Activated CD4-positive, CD25-positive, alpha-beta regulatory T cell treated with anti-CD3 and anti-CD28 coated beads, Interleukin-2, amount 50 U/mL, for 72 hours (primary cell): Measurements from ENCODE around the gene HBG1.
"Not testable (repeated sequence)": the region's sequence is repeated elsewhere in the genome, so short reads cannot be mapped to it uniquely, and the experiment has no call there.

Experiments used
- DNase-seq: peaks from one replicate; pipeline ENCODE4 v3.0.0; 2021

HBG1 gene

GRCh38 chr11:5276697-5277096, 27.0 kb upstream of the HBG1 start:
- DNase-seq = no peak

GRCh38 chr11:5275369-5276110, 25.9 kb upstream of the HBG1 start:
- DNase-seq = no peak

DNA sequence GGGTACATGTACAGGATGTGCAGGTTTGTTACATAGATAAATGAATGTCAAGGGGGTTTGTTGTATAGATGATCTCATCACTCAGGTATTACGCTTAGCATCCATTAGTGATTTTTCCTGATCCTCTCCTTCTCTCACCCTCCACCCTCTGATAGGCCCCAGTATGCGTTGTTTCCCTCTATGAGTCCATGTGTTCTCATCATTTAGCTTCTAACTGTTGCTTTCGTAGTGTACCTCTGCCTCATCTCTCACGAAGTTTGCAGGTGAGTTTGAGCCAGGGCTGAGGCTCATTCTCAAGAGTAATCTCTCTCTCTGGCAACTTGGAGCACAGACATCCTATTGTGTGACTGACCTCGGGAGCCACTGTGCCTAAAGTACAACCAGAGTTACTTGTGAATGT, 24.7 kb upstream of the HBG1 start:
- no peak for DNase-seq

- DNase-seq = no peak
Observed at GRCh38 chr11:5272395-5273017, 22.8 kb upstream of the HBG1 start.

DNA sequence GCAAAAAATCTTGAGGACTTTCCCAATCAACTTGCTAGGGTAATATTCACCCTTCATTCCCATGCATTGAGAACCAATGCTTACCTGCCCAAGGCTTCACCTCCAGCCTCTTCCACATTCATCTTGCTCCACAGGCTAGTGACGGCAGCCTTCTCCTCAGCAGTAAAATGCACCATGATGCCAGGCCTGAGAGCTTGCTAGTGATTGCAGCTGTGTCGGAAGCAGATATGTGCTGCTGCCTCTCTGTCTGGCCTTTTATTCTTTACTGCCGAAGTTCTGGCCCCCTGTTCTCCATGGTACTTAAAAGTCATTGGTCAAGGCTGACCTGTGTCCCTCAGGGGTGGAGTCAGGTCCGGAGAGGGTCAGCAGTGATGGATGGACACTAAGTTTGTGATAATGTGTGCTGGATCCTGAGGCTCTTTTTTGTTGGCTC, 20.1 kb upstream of the HBG1 start, which contains the start of gene HBE1:
Gene HBE1, minus strand, starts transcription at position 231 of the 433 bp plus-strand sequence. Its CDS starts 55 bp downstream, at position 176.
- DNase-seq = no peak

DNA sequence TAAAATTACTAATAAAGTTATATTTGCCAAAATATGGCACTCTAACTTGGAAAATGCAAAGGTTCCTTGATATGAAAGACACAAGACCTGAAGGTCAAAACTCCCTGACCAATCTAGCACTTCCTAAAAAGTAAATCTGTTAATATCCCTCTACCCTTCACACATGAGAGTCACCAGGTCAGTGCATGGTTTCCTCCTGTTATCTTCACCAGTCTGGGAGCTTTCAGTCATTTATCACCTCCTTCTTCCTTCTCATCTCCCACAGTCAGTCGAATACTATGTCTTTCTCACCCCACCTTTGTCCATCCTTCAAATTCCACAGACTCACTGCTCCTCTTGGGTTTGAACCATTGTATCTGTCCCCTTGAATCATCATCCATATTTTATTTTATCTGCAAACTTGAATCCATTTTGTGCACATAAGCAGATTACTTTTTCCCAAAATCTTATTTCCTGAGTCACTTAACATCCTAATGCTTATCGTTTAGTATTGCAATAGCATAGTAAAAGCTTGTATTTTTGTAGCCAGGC, 17.4 kb upstream of the HBG1 start:
- DNase-seq = no peak

GRCh38 chr11:5266609-5267008, 17.0 kb upstream of the HBG1 start:
- DNase-seq = no peak

DNA sequence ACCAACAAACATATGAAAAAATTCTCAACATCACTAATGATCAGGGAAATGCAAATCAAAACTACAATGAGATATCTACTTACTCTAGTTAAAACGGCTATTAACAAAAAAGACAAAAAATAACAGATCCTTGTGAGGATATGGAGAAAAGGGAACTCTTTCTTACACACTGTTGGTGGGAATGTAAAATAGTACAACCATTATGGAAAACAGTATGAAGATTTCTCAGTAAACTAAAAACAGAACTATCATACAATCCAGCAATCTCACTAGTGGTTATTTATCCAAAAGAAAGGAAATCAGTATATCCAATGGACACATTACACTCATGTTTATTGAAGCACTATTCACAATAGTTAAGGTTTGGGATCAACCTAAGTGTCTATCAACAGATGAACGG, 16.2 kb upstream of the HBG1 start:
- no peak for DNase-seq

GRCh38 chr11:5258543-5259262, 9.0 kb upstream of the HBG1 start:
- no peak for DNase-seq

- DNase-seq = no peak
Observed at GRCh38 chr11:5257296-5257695, 7.6 kb upstream of the HBG1 start.

DNA sequence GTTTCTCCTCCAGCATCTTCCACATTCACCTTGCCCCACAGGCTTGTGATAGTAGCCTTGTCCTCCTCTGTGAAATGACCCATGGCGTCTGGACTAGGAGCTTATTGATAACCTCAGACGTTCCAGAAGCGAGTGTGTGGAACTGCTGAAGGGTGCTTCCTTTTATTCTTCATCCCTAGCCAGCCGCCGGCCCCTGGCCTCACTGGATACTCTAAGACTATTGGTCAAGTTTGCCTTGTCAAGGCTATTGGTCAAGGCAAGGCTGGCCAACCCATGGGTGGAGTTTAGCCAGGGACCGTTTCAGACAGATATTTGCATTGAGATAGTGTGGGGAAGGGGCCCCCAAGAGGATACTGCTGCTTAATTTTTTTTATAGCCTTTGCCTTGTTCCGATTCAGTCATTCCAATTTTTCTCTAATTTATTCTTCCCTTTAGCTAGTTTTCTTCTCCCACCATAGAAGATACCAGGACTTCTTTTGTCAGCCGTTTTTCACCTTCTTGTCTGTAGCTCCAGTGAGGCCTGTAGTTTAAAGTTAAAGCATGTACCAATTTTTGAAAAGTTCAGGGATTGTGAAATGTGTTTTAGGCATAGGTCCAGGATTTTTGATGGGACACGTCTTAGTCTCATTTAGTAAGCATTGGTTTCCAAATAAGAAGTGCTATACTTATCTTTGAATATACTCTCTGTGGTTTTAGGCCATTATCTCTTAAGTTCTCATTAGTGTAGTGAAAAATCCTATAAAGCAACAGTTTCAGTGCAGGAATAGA, 5.2 kb upstream of the HBG1 start, which contains the start of gene HBG2:
Gene HBG2, minus strand, starts transcription at position 136 of the 768 bp plus-strand sequence. Its CDS starts 53 bp downstream, at position 83.
- not testable (repeated sequence) for DNase-seq

- not testable (repeated sequence) for DNase-seq
Observed at GRCh38 chr11:5254023-5254422, 4.4 kb upstream of the HBG1 start.

GRCh38 chr11:5253440-5253839, 3.8 kb upstream of the HBG1 start:
- DNase-seq = not testable (repeated sequence)

DNA sequence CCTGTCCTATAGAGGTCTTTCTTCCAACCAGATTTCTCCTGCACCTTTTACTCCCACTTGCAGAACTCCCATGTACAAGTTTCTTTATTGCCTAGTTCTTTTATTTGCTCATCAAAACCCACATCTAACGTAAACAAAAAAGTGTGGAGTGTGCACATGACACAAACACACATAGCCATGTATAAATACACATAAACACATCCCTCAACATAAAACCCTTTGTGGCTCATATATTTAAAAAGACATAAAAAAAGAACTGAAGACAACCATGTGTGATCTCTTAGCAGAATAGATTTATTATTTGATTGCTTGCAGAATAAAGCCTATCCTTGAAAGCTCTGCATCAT, 3.2 kb upstream of the HBG1 start:
- no peak for DNase-seq

GRCh38 chr11:5252192-5252918, 2.7 kb upstream of the HBG1 start:
- DNase-seq = no peak

GRCh38 chr11:5251746-5252145, 2.1 kb upstream of the HBG1 start:
- no peak for DNase-seq

DNA sequence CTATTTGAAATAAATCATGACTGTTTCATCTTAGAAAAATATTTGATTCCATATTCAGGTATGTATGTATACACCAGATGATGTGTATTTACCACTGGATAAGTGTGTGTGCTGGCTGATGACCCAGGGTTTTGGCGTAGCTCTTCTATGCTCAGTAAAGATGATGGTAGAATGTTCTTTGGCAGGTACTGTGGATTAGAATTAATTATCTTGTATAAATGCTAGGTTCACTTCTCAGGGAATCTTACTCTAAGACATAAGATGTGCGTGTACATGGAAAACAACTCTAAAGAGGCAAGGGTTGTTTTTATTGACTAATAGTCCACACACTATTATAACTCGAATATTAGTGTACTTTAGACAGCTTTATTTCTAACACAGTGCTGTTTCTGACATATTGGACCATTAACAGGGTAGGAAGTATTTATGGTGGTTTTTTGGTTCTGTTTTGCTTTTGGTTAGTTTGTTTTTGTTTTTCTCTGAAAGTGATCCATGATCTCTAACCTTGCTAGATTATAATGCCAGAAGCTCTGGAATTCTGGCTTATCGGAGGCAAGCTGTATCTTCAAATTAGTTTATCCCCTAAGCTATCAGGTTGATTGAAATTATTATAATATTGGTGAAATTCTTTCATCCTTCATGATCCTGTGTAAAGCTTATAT, 1.0 kb upstream of the HBG1 start:
- DNase-seq = no peak

GRCh38 chr11:5248498-5248897, 1.2 kb downstream of the HBG1 start:
- not testable (repeated sequence) for DNase-seq

GRCh38 chr11:5247472-5248192, 2.0 kb downstream of the HBG1 start:
- no peak for DNase-seq

DNA sequence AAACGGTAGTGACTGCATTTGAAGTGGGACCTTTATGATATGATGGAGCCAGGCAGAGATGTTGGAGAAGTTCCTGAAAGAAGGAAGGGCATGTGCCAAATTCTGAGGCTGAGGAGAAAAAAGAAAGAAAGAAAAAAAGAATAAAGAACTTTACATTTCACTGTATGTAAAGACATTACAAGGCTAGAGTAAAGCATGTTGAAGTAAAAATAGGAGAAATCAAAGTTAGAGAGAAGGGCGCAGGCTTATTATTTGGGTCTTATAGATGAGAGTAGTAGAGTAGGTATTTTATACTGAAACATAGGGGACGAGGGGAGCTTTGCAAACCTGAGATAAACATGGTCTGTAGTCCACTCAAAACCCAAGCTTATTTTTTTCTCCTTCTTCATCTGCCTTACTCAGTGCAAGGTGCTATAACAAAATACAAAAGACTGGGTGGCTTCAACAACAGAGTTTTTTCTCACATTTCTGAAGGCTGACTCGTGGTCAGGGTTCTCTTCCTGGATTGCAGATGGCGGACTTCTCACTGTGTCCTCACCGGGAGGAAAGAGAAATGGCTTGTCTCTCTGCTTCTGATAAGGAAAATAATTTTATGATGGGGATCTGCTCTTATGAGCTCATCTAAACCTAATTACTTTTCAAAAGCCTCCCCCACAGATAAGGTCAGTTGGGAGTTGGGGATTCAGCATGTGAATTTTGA, 2.7 kb downstream of the HBG1 start:
- DNase-seq = no peak
